Stomach (tissue), 9 donors: ENCODE data around the gene M1AP. TPM values are rescaled to one million over a fixed set of nuclear protein-coding genes. Genes with fewer than 3 reads are reported as not detected.
A peak's percentile ranks its signal among the peaks of the same experiment; 100 is the strongest.

ENCODE experiments used
- DNase-seq, 2 donors: peaks; one replicate each; pipeline versions ENCODE4 v3.0.0 to v3.0.0-alpha.2; 2013 to 2019
- H3K27ac ChIP-seq, 5 donors: fragments of 200-600 bp in 4 of 5; sonication (generic) in 4 of 5; one replicate each; pipeline ENCODE4 v1.5.1; 2013 to 2019; ENCODE audit warnings: mild to moderate bottlenecking in 1 of 5, moderate library complexity in 1 of 5
- H3K27me3 ChIP-seq, 3 donors: fragments of 200-600 bp; sonication (generic); one replicate each; pipeline ENCODE4 v1.5.1; 2017 to 2019; ENCODE audit warnings: mixed run types in 1 of 3
- H3K36me3 ChIP-seq, 4 donors: fragments of 200-600 bp; sonication (generic); 1 replicate in 3 of 4; 2 replicates in 1 of 4; pipeline ENCODE4 v1.5.1; 2016 to 2019
- H3K4me1 ChIP-seq, 4 donors: fragments of 200-600 bp; sonication (generic); one replicate each; pipeline ENCODE4 v1.5.1; 2016 to 2019
- H3K4me3 ChIP-seq, 4 donors: fragments of 200-600 bp; sonication (generic) in 3 of 4; one replicate each; pipeline ENCODE4 v1.5.1; 2016 to 2019; ENCODE audit warnings: mild to moderate bottlenecking in 1 of 4
- H3K9me3 ChIP-seq, 4 donors: fragments of 200-600 bp; sonication (generic); one replicate each; pipeline ENCODE4 v1.5.1; 2016 to 2019
- CTCF ChIP-seq, 7 experiments: fragments of 450-650 bp in 4 of 7; fragments of 200-600 bp in 3 of 7; sonication (generic) in 3 of 7; IDR thresholded peaks; one replicate each; pipeline ENCODE4 v1.5.1; 2016 to 2019; ENCODE audit warnings: antibody characterized with exemption in 7 of 7, control low read depth in 2 of 7, mild to moderate bottlenecking in 1 of 7
- EP300 ChIP-seq: sonication (generic); formaldehyde crosslinking; IDR thresholded peaks from one replicate; pipeline ENCODE4 v1.6.1; 2017; ENCODE audit warnings: antibody characterized with exemption
- POLR2A ChIP-seq, 4 donors: fragments of 450-650 bp; IDR thresholded peaks; one replicate each; pipeline ENCODE4 v1.6.1; 2016; ENCODE audit warnings: antibody characterized with exemption in 4 of 4, control low read depth in 2 of 4, mild to moderate bottlenecking in 1 of 4, moderate library complexity in 1 of 4
- POLR2AphosphoS5 ChIP-seq, 3 donors: sonication (generic); formaldehyde crosslinking; IDR thresholded peaks; one replicate each; pipeline ENCODE4 v1.6.1; 2016; ENCODE audit warnings: antibody characterized with exemption in 3 of 3
- WGBS, 5 donors: extraction: QIAGEN DNeasy Blood & Tissue Kit in 3 of 5; methylation state at CpG; one replicate each; pipeline versions ENCODE4 v1.1.5 to v1.1.7; 2013 to 2018; 5-methylcytosine and 5-hydroxymethylcytosine counted together
- intact Hi-C: fragments of 100-400 bp; cut with DNase I; formaldehyde crosslinking; loops from one replicate; pipeline ENCODE4 v1.15.1; 2023; ENCODE audit warnings: low total_unique reads
- polyA plus RNA-seq, 3 donors: library from polyadenylated mRNA; stranded (reverse); fragments of 200-250 nt; gene quantifications; one replicate each; pipeline ENCODE4 v1.2.3, GENCODE V29; 2013
- total RNA-seq, 5 donors: library from RNA; depleted of rRNA; stranded (reverse); fragments of >200 nt; gene quantifications; one replicate each; pipeline versions ENCODE4 v1.1.0 to v1.2.3, GENCODE V29; 2014 to 2016
- donor health status: healthy with polysubstance abuse.
- donor health status: Bipolar disorder and iron deficiency.
- donor health status: healthy.

The M1AP gene
- total and polyA plus RNA-seq, 8 donors, result 0.18 to 27.1 (median 0.31) TPM; not detected in 3

GRCh38 chr2:74529357-74530238 lies 118.5 kb downstream of the M1AP start, which contains the start of the genes AUP1 and HTRA2:
Gene AUP1, minus strand, starts transcription at chr2:74529706. Its CDS starts 77 bp downstream, at chr2:74529629.
Gene HTRA2, plus strand, starts transcription at chr2:74529933. Its CDS starts 74 bp downstream, at chr2:74530007.
- Histone ChIP-seq H3K36me3 (peaks cover 23 to 59% (median 47%) of the 10 kb centered on the region in 4 donors), H3K27ac (peak within 1 kb of the TSS; percentile 68 to 96 (median 91)), H3K27me3 (no peaks in the 10 kb centered on the region), H3K9me3 (no peaks in the 10 kb centered on the region), H3K4me3 (peak within 1 kb of the TSS; percentile 78 to 94 (median 92)), H3K4me1 (peaks cover 25 to 53% (median 35%) of the 10 kb centered on the region in 4 donors)
- intact Hi-C loops, result loop anchor here (10.0 kb wide), 1 partner anchor 55 kb away; no protein-coding TSS in a partner anchor
- DNase-seq, result peak; percentile 99 to 100
- TF ChIP-seq EP300 (no peak), CTCF (IDR thresholded peaks at IDR 0.05) (peak in 1 of 7 experiments; percentile 6), POLR2A (IDR thresholded peaks at IDR 0.05) (peak in 1 of 4 donors; percentile 70), POLR2AphosphoS5 (IDR thresholded peaks at IDR 0.05) (peak; percentile 83 to 97 (median 91))
- WGBS, 5 donors, result 0 to 1% (median 0%) methylated on average over 22 to 87 of the region's 87 CpGs

GRCh38 chr2:74528600-74529356 lies 119.4 kb downstream of the M1AP start:
- Histone ChIP-seq H3K27me3 (no peaks in the 10 kb centered on the region), H3K4me3 (peak overlapping the region; percentile 78 to 94 (median 92)), H3K9me3 (no peaks in the 10 kb centered on the region), H3K27ac (peak overlapping the region; percentile 68 to 96 (median 91)), H3K36me3 (peaks cover 23 to 52% (median 44%) of the 10 kb centered on the region in 4 donors), H3K4me1 (peaks cover 25 to 53% (median 35%) of the 10 kb centered on the region in 4 donors)
- DNase-seq, result no peak
- intact Hi-C loops, result no loop called here
- WGBS, 5 donors, result 14 to 17% (median 14%) methylated on average over 24 to 29 of the region's 29 CpGs
- no peak for TF ChIP-seq CTCF (IDR thresholded peaks at IDR 0.05)

DNA sequence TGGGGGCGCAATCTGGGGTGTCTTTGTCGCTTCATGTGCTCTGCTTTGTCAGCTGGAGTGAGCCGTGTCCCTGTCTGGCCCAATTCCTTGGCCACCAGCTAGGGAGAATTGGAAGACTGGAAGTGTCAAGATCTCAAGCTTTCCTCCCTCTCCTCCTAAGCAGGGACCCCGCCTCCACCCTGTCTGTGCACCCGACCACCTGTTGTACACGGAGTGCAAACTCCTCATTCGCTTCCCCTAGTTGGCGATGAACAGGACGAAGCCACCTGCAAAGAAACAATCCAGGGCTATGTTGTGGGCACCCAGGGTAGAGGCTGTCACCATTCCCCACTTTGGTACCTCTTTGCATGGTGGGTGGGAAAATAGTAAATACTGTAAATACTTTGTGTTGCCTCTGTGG lies 120.4 kb downstream of the M1AP start:
- intact Hi-C loops, result no loop called here

More for the DNA sequence above, 120.4 kb downstream of the M1AP start:
- Histone ChIP-seq H3K27me3 (no peaks in the 10 kb centered on the region), H3K36me3 (peaks cover 23 to 42% (median 34%) of the 10 kb centered on the region in 4 donors), H3K4me1 (peaks cover 25 to 53% (median 35%) of the 10 kb centered on the region in 4 donors), H3K4me3 (no peak overlapping the region), H3K27ac (no peak overlapping the region), H3K9me3 (no peaks in the 10 kb centered on the region)
- DNase-seq, result no peak
- TF ChIP-seq CTCF (IDR thresholded peaks at IDR 0.05), result no peak
- no peak for TF ChIP-seq POLR2A (IDR thresholded peaks at IDR 0.05)
- no peak for TF ChIP-seq POLR2AphosphoS5 (IDR thresholded peaks at IDR 0.05)
- no peak for TF ChIP-seq EP300
- 92 to 97% (median 94%) methylated on average over 9 of the region's 9 CpGs for WGBS, 5 donors
